HepG2 (cell line): Measurements from ENCODE around the gene SPN. TPM values are rescaled to one million over a fixed set of nuclear protein-coding genes. Genes with fewer than 3 reads are reported as not detected.

ENCODE experiments used
- DZIP1 ChIP-seq: sonication (generic); formaldehyde crosslinking; IDR thresholded peaks from 2 replicates; pipeline ENCODE4 v1.5.0; 2020; ENCODE audit warnings: mild to moderate bottlenecking, missing genetic modification reagents
- HMGXB3 ChIP-seq: sonication (generic); formaldehyde crosslinking; IDR thresholded peaks from 2 replicates; pipeline ENCODE4 v1.4.0; 2020; ENCODE audit warnings: missing genetic modification reagents, borderline replicate concordance
- KAT7 ChIP-seq: IDR thresholded peaks from 2 replicates; pipeline ENCODE4 v1.6.1; 2018; ENCODE audit warnings: borderline replicate concordance, missing compliant biosample characterization
- KLF13 ChIP-seq: sonication (generic); formaldehyde crosslinking; IDR thresholded peaks from 2 replicates; pipeline ENCODE4 v1.4.0; 2020; ENCODE audit warnings: mild to moderate bottlenecking, missing genetic modification reagents
- MED13 ChIP-seq: sonication (generic); formaldehyde crosslinking; IDR thresholded peaks from 2 replicates; pipeline ENCODE4 v1.5.0; 2020; ENCODE audit warnings: missing genetic modification reagents
- NR2C2 ChIP-seq: sonication (generic); formaldehyde crosslinking; IDR thresholded peaks from 2 replicates; pipeline ENCODE4 v1.4.0; 2020; ENCODE audit warnings: missing genetic modification reagents, mild to moderate bottlenecking, moderate library complexity, borderline replicate concordance
- NR2F6 ChIP-seq, 2 experiments: IDR thresholded peaks; 2 replicates each; pipeline ENCODE4 v1.6.1; 2016; ENCODE audit warnings: antibody characterized with exemption in 1 of 2, mild to moderate bottlenecking in 1 of 2
- PHF8 ChIP-seq: sonication (generic); formaldehyde crosslinking; IDR thresholded peaks from 2 replicates; pipeline ENCODE4 v1.5.0; 2020; ENCODE audit warnings: missing genetic modification reagents
- RCOR2 ChIP-seq: IDR thresholded peaks from 2 replicates; pipeline ENCODE4 v1.6.1; 2016; ENCODE audit warnings: missing biosample characterization, missing genetic modification reagents
- SPEN ChIP-seq: sonication (generic); formaldehyde crosslinking; IDR thresholded peaks from 2 replicates; pipeline ENCODE4 v1.5.1; 2020; ENCODE audit warnings: low read depth, mild to moderate bottlenecking, missing genetic modification reagents
- ZBTB21 ChIP-seq: sonication (generic); formaldehyde crosslinking; IDR thresholded peaks from 2 replicates; pipeline ENCODE4 v1.4.0; 2020; ENCODE audit warnings: missing genetic modification reagents
- ZBTB8A ChIP-seq: sonication (generic); formaldehyde crosslinking; IDR thresholded peaks from 2 replicates; pipeline ENCODE4 v1.4.0; 2020; ENCODE audit warnings: mild to moderate bottlenecking, low read depth, missing genetic modification reagents, borderline replicate concordance
- ZFP36L1 ChIP-seq: sonication (generic); formaldehyde crosslinking; IDR thresholded peaks from 2 replicates; pipeline ENCODE4 v1.8.0; 2022; ENCODE audit warnings: mild to moderate bottlenecking, missing genetic modification reagents, moderate library complexity
- ZFP41 ChIP-seq: sonication (generic); formaldehyde crosslinking; IDR thresholded peaks from 2 replicates; pipeline ENCODE4 v1.4.0; 2020; ENCODE audit warnings: mild to moderate bottlenecking, missing genetic modification reagents, borderline replicate concordance
- ZKSCAN8 ChIP-seq: IDR thresholded peaks from 2 replicates; pipeline ENCODE4 v1.6.1; 2016; ENCODE audit warnings: borderline replicate concordance, missing genetic modification reagents, missing compliant biosample characterization
- ZNF121 ChIP-seq: sonication (generic); formaldehyde crosslinking; IDR thresholded peaks from 2 replicates; pipeline ENCODE4 v1.5.0; 2020; ENCODE audit warnings: mild to moderate bottlenecking, missing genetic modification reagents
- ZNF34 ChIP-seq: sonication (generic); formaldehyde crosslinking; IDR thresholded peaks from 2 replicates; pipeline ENCODE4 v1.4.0; 2020; ENCODE audit warnings: mild to moderate bottlenecking, missing genetic modification reagents, borderline replicate concordance
- polyA plus RNA-seq, 8 experiments: library from polyadenylated mRNA; depleted of rRNA in 3 of 8; stranded (reverse) in 7 of 8; unstranded in 1 of 8; fragments of >200 nt; fragmentation: Illumina TruSeq in 4 of 8; extraction: Trizol in 4 of 8; gene quantifications; 2 replicates each; pipeline versions ENCODE4 v1.2.1 to v1.2.3, GENCODE V29; 2011 to 2016; ENCODE audit warnings: low read depth in 4 of 8, missing spikeins in 1 of 8, mixed read lengths in 1 of 8; ENCODE audit not compliant: insufficient read depth in 1 of 8
- total RNA-seq, 5 experiments: library from RNA; depleted of rRNA; stranded (reverse); fragments of >200 nt; fragmentation: Illumina TruSeq; extraction: Trizol; gene quantifications; 2 replicates each; pipeline ENCODE4 v1.2.3, GENCODE V29; 2016; ENCODE audit warnings: low read depth in 1 of 5
- TF ChIP-seq, protein P1 (sequence below): sonication (generic); formaldehyde crosslinking; IDR thresholded peaks from 2 replicates; pipeline ENCODE4 v1.4.0; 2020; ENCODE audit warnings: missing genetic modification reagents, borderline replicate concordance

The SPN gene
- total and polyA plus RNA-seq, 2 of the 13 experiments (the other 11 are each of a cell fraction or from before 2014, with no cell fraction given) = 0.22 to 1.6 TPM

- TF ChIP-seq HMGXB3 (CRISPR knock-in tag) (peak; percentile 91), MED13 (CRISPR knock-in tag) (no peak), ZKSCAN8 (CRISPR knock-in tag) (0 out of 2 replicates have a peak, but pooled peaks have one; percentile 22), ZNF34 (CRISPR knock-in tag) (no peak), NR2F6 (IDR thresholded peaks at IDR 0.05) (no peak), NR2F6 (CRISPR knock-in tag; IDR thresholded peaks at IDR 0.05) (peak; percentile 20; the same call in 1 of the 2 replicates), ZNF121 (peak; percentile 82), RCOR2 (CRISPR knock-in tag) (no peak), NR2C2 (CRISPR knock-in tag) (peak; percentile 67; the same call in 1 of the 2 replicates), ZFP41 (CRISPR knock-in tag) (no peak), DZIP1 (CRISPR knock-in tag) (no peak), ZFP36L1 (CRISPR knock-in tag) (no peak), ZBTB21 (CRISPR knock-in tag) (no peak), KLF13 (CRISPR knock-in tag) (no peak), PHF8 (CRISPR knock-in tag) (no peak), SPEN (CRISPR knock-in tag) (peak; percentile 35; the same call in 1 of the 2 replicates), ZBTB8A (CRISPR knock-in tag) (no peak), KAT7 (no peak)
- TF ChIP-seq, protein P1, sequence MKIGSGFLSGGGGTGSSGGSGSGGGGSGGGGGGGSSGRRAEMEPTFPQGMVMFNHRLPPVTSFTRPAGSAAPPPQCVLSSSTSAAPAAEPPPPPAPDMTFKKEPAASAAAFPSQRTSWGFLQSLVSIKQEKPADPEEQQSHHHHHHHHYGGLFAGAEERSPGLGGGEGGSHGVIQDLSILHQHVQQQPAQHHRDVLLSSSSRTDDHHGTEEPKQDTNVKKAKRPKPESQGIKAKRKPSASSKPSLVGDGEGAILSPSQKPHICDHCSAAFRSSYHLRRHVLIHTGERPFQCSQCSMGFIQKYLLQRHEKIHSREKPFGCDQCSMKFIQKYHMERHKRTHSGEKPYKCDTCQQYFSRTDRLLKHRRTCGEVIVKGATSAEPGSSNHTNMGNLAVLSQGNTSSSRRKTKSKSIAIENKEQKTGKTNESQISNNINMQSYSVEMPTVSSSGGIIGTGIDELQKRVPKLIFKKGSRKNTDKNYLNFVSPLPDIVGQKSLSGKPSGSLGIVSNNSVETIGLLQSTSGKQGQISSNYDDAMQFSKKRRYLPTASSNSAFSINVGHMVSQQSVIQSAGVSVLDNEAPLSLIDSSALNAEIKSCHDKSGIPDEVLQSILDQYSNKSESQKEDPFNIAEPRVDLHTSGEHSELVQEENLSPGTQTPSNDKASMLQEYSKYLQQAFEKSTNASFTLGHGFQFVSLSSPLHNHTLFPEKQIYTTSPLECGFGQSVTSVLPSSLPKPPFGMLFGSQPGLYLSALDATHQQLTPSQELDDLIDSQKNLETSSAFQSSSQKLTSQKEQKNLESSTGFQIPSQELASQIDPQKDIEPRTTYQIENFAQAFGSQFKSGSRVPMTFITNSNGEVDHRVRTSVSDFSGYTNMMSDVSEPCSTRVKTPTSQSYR (CRISPR knock-in tag) = no peak
Measured at GRCh38 chr16:29675811-29676643, 13.0 kb downstream of the SPN start (continued).
